H9 (cell line): Measurements from ENCODE around the gene ACOT11. TPM values are rescaled to one million over a fixed set of nuclear protein-coding genes. Genes with fewer than 3 reads are reported as not detected.
A peak's percentile ranks its signal among the peaks of the same experiment; 100 is the strongest.

ENCODE experiments used
- DNase-seq: peaks from one replicate; pipeline ENCODE4 v3.0.0-alpha.2; 2017
- H2AFZ ChIP-seq: one replicate; pipeline ENCODE4 v1.6.1; 2013; ENCODE audit warnings: mild to moderate bottlenecking, low read length, control low read depth, moderate library complexity
- H2AK5ac ChIP-seq: 2 replicates; pipeline ENCODE4 v1.6.1; 2013; ENCODE audit warnings: low read length, control low read depth, mixed read lengths; ENCODE audit not compliant: insufficient read length
- H2BK120ac ChIP-seq: one replicate; pipeline ENCODE4 v1.6.1; 2013; ENCODE audit warnings: low read depth, mild to moderate bottlenecking, low read length, control low read depth, inconsistent platforms; ENCODE audit not compliant: poor library complexity, severe bottlenecking
- H2BK12ac ChIP-seq: 2 replicates; pipeline ENCODE4 v1.6.1; 2013; ENCODE audit warnings: low read length, control low read depth, mixed read lengths, low read depth; ENCODE audit not compliant: insufficient read length
- H2BK15ac ChIP-seq: 2 replicates; pipeline ENCODE4 v1.6.1; 2013; ENCODE audit warnings: low read depth, low read length, control low read depth
- H2BK20ac ChIP-seq: one replicate; pipeline ENCODE4 v1.6.1; 2013; ENCODE audit warnings: low read depth, mild to moderate bottlenecking, low read length, control low read depth, inconsistent platforms; ENCODE audit not compliant: poor library complexity, severe bottlenecking
- H2BK5ac ChIP-seq: 2 replicates; pipeline ENCODE4 v1.6.1; 2013; ENCODE audit warnings: low read length, control low read depth, mixed read lengths; ENCODE audit not compliant: insufficient read length
- H3K14ac ChIP-seq: 2 replicates; pipeline ENCODE4 v1.6.1; 2013; ENCODE audit warnings: low read length, control low read depth; ENCODE audit not compliant: insufficient read depth
- H3K18ac ChIP-seq: 2 replicates; pipeline ENCODE4 v1.6.1; 2013; ENCODE audit warnings: low read depth, mild to moderate bottlenecking, mixed read lengths, low read length, control low read depth; ENCODE audit not compliant: insufficient read length
- H3K23ac ChIP-seq: 2 replicates; pipeline ENCODE4 v1.6.1; 2013; ENCODE audit warnings: low read length, control low read depth, mixed read lengths, low read depth; ENCODE audit not compliant: insufficient read length
- H3K23me2 ChIP-seq: 2 replicates; pipeline ENCODE4 v1.6.1; 2013; ENCODE audit warnings: low read depth, mild to moderate bottlenecking, mixed read lengths, low read length, control low read depth; ENCODE audit not compliant: insufficient read length, poor library complexity, severe bottlenecking
- H3K27ac ChIP-seq: 2 replicates; pipeline ENCODE4 v1.5.1; 2013; ENCODE audit warnings: low read length, control low read depth, mixed read lengths, low read depth; ENCODE audit not compliant: insufficient read length
- H3K27me3 ChIP-seq: 2 replicates; pipeline ENCODE4 v1.6.1; 2013; ENCODE audit warnings: low read length, control low read depth, inconsistent platforms; ENCODE audit not compliant: insufficient read depth
- H3K4ac ChIP-seq: 2 replicates; pipeline ENCODE4 v1.6.1; 2013; ENCODE audit warnings: low read depth, mild to moderate bottlenecking, control low read depth, inconsistent platforms, low read length, moderate library complexity
- H3K4me1 ChIP-seq: 2 replicates; pipeline ENCODE4 v1.6.1; 2013; ENCODE audit warnings: low read length, control low read depth, inconsistent platforms; ENCODE audit not compliant: insufficient read depth
- H3K4me2 ChIP-seq: 2 replicates; pipeline ENCODE4 v1.6.1; 2013; ENCODE audit warnings: low read length, control low read depth, mixed read lengths; ENCODE audit not compliant: insufficient read length, insufficient read depth
- H3K56ac ChIP-seq: 2 replicates; pipeline ENCODE4 v1.6.1; 2013; ENCODE audit warnings: low read depth, mild to moderate bottlenecking, mixed read lengths, low read length, control low read depth; ENCODE audit not compliant: insufficient read length
- H3K79me1 ChIP-seq: 2 replicates; pipeline ENCODE4 v1.6.1; 2013; ENCODE audit warnings: low read depth, mild to moderate bottlenecking, moderate library complexity, low read length, control low read depth, inconsistent platforms; ENCODE audit not compliant: insufficient read depth, poor library complexity, severe bottlenecking
- H3K79me2 ChIP-seq: 2 replicates; pipeline ENCODE4 v1.6.1; 2013; ENCODE audit warnings: low read length, control low read depth, inconsistent platforms; ENCODE audit not compliant: insufficient read depth
- H3K9ac ChIP-seq: 2 replicates; pipeline ENCODE4 v1.6.1; 2013; ENCODE audit warnings: low read length, control low read depth, mixed read lengths; ENCODE audit not compliant: insufficient read length; ENCODE audit errors: extremely low read depth
- H3K9me3 ChIP-seq: one replicate; pipeline ENCODE4 v1.6.1; 2013; ENCODE audit warnings: low read depth, low read length, inconsistent platforms; ENCODE audit not compliant: control insufficient read depth
- H3T11ph ChIP-seq: one replicate; pipeline ENCODE4 v1.6.1; 2013; ENCODE audit warnings: mild to moderate bottlenecking, low read length, control low read depth, inconsistent platforms
- H4K20me1 ChIP-seq: one replicate; pipeline ENCODE4 v1.6.1; 2013; ENCODE audit not compliant: control insufficient read depth, insufficient read length, insufficient read depth
- H4K5ac ChIP-seq: 2 replicates; pipeline ENCODE4 v1.6.1; 2013; ENCODE audit warnings: low read depth, mild to moderate bottlenecking, mixed read lengths, low read length, control low read depth; ENCODE audit not compliant: insufficient read length
- H4K8ac ChIP-seq: replicated peaks from 2 replicates; pipeline ENCODE4 v1.6.1; 2013; ENCODE audit warnings: low read length, control low read depth, mixed read lengths, low read depth; ENCODE audit not compliant: insufficient read length
- H4K91ac ChIP-seq: 2 replicates; pipeline ENCODE4 v1.6.1; 2013; ENCODE audit warnings: low read depth, mild to moderate bottlenecking, moderate library complexity, mixed read lengths, low read length, control low read depth; ENCODE audit not compliant: insufficient read length
- H3K27ac Mint-ChIP-seq, 3 experiments: 2 replicates in 2 of 3; 3 replicates in 1 of 3; pipeline ENCODE4 v1.8.0; 2020 to 2021; ENCODE audit warnings: mixed read lengths in 3 of 3, mild to moderate bottlenecking in 1 of 3, moderate library complexity in 1 of 3
- H3K27me3 Mint-ChIP-seq: 2 replicates; pipeline ENCODE4 v1.8.0; 2021; ENCODE audit warnings: low read depth, mild to moderate bottlenecking, moderate library complexity, mixed read lengths
- H3K36me3 Mint-ChIP-seq, 3 experiments: 2 replicates in 2 of 3; 3 replicates in 1 of 3; pipeline ENCODE4 v1.8.0; 2020 to 2021; ENCODE audit warnings: low read depth in 3 of 3, mixed read lengths in 3 of 3; ENCODE audit not compliant: insufficient read depth in 1 of 3
- H3K4me1 Mint-ChIP-seq, 2 experiments: 2 replicates each; pipeline ENCODE4 v1.8.0; 2020; ENCODE audit warnings: mixed read lengths in 2 of 2
- H3K4me3 Mint-ChIP-seq, 2 experiments: 2 replicates in 1 of 2; 3 replicates in 1 of 2; pipeline ENCODE4 v1.8.0; 2020 to 2021; ENCODE audit warnings: mild to moderate bottlenecking in 2 of 2, mixed read lengths in 2 of 2, moderate library complexity in 1 of 2
- H3K9me3 Mint-ChIP-seq, 2 experiments: 2 replicates in 1 of 2; 3 replicates in 1 of 2; pipeline ENCODE4 v1.8.0; 2020; ENCODE audit warnings: mild to moderate bottlenecking in 2 of 2, mixed read lengths in 2 of 2, moderate library complexity in 1 of 2
- CTCF ChIP-seq: fragments of 200-600 bp; sonication (generic); conservative IDR thresholded peaks from 3 replicates; pipeline ENCODE4 v1.8.0; 2021; ENCODE audit warnings: antibody characterized with exemption, mild to moderate bottlenecking
- WGBS: extraction: QIAGEN DNeasy Blood & Tissue Kit; methylation state at CpG from one replicate; pipeline ENCODE4 v1.1.7; 2013; ENCODE audit warnings: missing lambda C conversion rate, low lambda C conversion rate, mixed read lengths; ENCODE audit not compliant: insufficient read length; ENCODE audit errors: extremely low coverage; 5-methylcytosine and 5-hydroxymethylcytosine counted together
- total RNA-seq: library from RNA; stranded (reverse); gene quantifications from 2 replicates; pipeline ENCODE4 v1.2.1, GENCODE V29; 2021

ACOT11 gene
- total RNA-seq, 1 experiment from 2014 or later: 4.0 TPM

DNA sequence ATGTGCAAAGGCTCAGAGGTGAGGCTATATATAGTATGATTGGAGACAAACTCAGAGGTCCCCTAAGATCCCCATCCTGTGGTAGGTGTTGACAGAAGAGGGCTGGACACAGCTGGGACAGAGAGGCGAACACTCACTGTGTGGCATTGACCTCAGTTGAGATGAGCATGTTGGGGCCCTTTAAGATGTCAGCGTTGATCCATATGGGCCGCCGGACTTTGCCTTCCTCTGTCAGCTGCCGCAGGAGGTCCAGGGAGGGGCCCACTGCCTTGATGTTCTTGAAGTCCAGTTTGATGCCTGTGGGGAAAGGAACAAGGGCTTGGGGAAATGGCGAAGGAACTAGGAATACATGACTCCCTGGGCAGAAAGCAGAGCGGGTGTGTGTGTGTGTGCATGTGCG lies 66.5 kb downstream of the ACOT11 start:
- no peaks in the 10 kb centered on the region for H3K9me3 ChIP-seq
- H2BK12ac ChIP-seq: no peak overlapping the region
- H4K20me1 ChIP-seq: no peaks in the 10 kb centered on the region
- H3K4ac ChIP-seq: no peak overlapping the region
- no peak overlapping the region for H3K27ac ChIP-seq
- no peaks in the 10 kb centered on the region for H3K79me2 ChIP-seq
- no peak overlapping the region for H3K4me2 ChIP-seq
- no peak overlapping the region for H2BK120ac ChIP-seq
- no CpG with 5 or more reads among the region's 8 CpGs for WGBS
- H3K9ac ChIP-seq: no peak overlapping the region
- H2AFZ ChIP-seq: no peak overlapping the region
- no peak overlapping the region for H4K8ac ChIP-seq
- no peak overlapping the region for H2AK5ac ChIP-seq
- H3K36me3 Mint-ChIP-seq: no peaks in the 10 kb centered on the region
- H3K4me3 Mint-ChIP-seq: no peak overlapping the region; a peak in 1 of 5 replicates
- H3K23me2 ChIP-seq: no peaks in the 10 kb centered on the region
- H2BK15ac ChIP-seq: no peak overlapping the region
- no peak overlapping the region for H3K23ac ChIP-seq
- H4K91ac ChIP-seq: no peak overlapping the region
- peak overlapping the region; percentile 56; the same call in 1 of the 2 replicates for H3K14ac ChIP-seq
- no peak overlapping the region for H2BK5ac ChIP-seq
- H3K56ac ChIP-seq: no peak overlapping the region
- H4K5ac ChIP-seq: no peak overlapping the region
- H3T11ph ChIP-seq: no peak overlapping the region
- no peak for TF ChIP-seq CTCF
- no peaks in the 10 kb centered on the region for H3K27me3 ChIP-seq
- H2BK20ac ChIP-seq: no peak overlapping the region
- peaks cover 25 to 33% of the 10 kb centered on the region in 2 experiments for H3K4me1 Mint-ChIP-seq
- H3K27me3 Mint-ChIP-seq: peaks cover 4% of the 10 kb centered on the region
- no peak for DNase-seq
- H3K18ac ChIP-seq: peak overlapping the region; percentile 13
- no peaks in the 10 kb centered on the region; the same call in 1 of the 2 replicates for H3K4me1 ChIP-seq
- no peaks in the 10 kb centered on the region; a peak in 1 of 5 replicates for H3K9me3 Mint-ChIP-seq
- H3K79me1 ChIP-seq: no peaks in the 10 kb centered on the region
- 0 out of 7 replicates have a peak overlapping the region, but pooled peaks of 1 of the 3 experiments have one; percentile 5 for H3K27ac Mint-ChIP-seq
